Measurements from ENCODE around the gene PGAP2.

DNA sequence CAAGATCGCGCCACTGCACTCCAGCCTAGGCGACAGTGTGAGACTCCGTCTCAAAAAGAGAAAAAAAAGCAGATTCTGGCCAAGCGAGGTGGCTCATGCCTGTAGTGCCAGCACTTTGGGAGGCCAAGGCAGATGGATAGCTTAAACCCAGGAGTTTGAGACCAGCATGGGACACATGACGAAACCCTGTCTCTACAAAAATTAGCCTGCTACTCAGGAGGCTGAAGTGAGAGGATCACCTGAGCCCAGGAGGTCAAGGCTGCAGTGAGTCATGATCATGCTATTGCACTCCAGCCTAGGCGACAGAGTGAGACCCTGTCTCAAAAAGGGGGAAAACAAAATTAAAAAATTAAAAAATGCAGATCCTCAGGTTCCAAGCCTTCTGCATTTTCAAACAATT is 14.0 kb downstream of the PGAP2 start:
- TF ChIP-seq, protein P1, sequence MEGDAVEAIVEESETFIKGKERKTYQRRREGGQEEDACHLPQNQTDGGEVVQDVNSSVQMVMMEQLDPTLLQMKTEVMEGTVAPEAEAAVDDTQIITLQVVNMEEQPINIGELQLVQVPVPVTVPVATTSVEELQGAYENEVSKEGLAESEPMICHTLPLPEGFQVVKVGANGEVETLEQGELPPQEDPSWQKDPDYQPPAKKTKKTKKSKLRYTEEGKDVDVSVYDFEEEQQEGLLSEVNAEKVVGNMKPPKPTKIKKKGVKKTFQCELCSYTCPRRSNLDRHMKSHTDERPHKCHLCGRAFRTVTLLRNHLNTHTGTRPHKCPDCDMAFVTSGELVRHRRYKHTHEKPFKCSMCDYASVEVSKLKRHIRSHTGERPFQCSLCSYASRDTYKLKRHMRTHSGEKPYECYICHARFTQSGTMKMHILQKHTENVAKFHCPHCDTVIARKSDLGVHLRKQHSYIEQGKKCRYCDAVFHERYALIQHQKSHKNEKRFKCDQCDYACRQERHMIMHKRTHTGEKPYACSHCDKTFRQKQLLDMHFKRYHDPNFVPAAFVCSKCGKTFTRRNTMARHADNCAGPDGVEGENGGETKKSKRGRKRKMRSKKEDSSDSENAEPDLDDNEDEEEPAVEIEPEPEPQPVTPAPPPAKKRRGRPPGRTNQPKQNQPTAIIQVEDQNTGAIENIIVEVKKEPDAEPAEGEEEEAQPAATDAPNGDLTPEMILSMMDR (IDR thresholded peaks at IDR 0.05), result no peak
- TF ChIP-seq POLR2A (IDR thresholded peaks at IDR 0.05) (no peak), EP300 (IDR thresholded peaks at IDR 0.05) (no peak), POLR2AphosphoS5 (IDR thresholded peaks at IDR 0.05) (no peak)
